ENCODE data around the gene GAMT.

GAMT gene

GRCh38 chr19:1351381-1351851, 49.9 kb downstream of the GAMT start:
- Histone ChIP-seq H3K4me3 (replicated peaks; ENCODE audit: low read depth, low read length) (no peak overlapping the region), H3K36me3 (ENCODE audit: control insufficient read depth, insufficient read depth, low read length) (no peaks in the 10 kb centered on the region), H3K27me3 (replicated peaks; ENCODE audit: control insufficient read depth, insufficient read depth, low read length) (no peaks in the 10 kb centered on the region)
- no peak for DNase-seq (ENCODE audit: extremely low read depth, insufficient read length)
- TF ChIP-seq CTCF (IDR thresholded peaks at IDR 0.05; ENCODE audit: insufficient read depth, low read length, poor library complexity, severe bottlenecking), result no peak

- no peak for TF ChIP-seq CTCF (IDR thresholded peaks at IDR 0.05; ENCODE audit: insufficient read depth, low read length, poor library complexity, severe bottlenecking)
- no peak overlapping the region for H3K4me3 ChIP-seq (replicated peaks; ENCODE audit: low read depth, low read length)
- H3K27me3 ChIP-seq (replicated peaks; ENCODE audit: control insufficient read depth, insufficient read depth, low read length), result no peaks in the 10 kb centered on the region
- DNase-seq (ENCODE audit: extremely low read depth, insufficient read length), result no peak
- no peaks in the 10 kb centered on the region for H3K36me3 ChIP-seq (ENCODE audit: control insufficient read depth, insufficient read depth, low read length)
These were observed 50.5 kb downstream of the GAMT start for GRCh38 chr19:1350867-1351266.

- no peaks in the 10 kb centered on the region for H3K36me3 ChIP-seq (ENCODE audit: control insufficient read depth, insufficient read depth, low read length)
- H3K4me3 ChIP-seq (replicated peaks; ENCODE audit: low read depth, low read length), result no peak overlapping the region
- no peak for TF ChIP-seq CTCF (IDR thresholded peaks at IDR 0.05; ENCODE audit: insufficient read depth, low read length, poor library complexity, severe bottlenecking)
- DNase-seq (ENCODE audit: extremely low read depth, insufficient read length), result no peak
- H3K27me3 ChIP-seq (replicated peaks; ENCODE audit: control insufficient read depth, insufficient read depth, low read length), result no peaks in the 10 kb centered on the region
These were observed 52.1 kb downstream of the GAMT start for GRCh38 chr19:1349211-1349610.

Measured in GM06990 (cell line).